DND-41 (cell line): ENCODE data around the gene NEURL3.

Source experiments
- EZH2 ChIP-seq: IDR thresholded peaks from 3 replicates; pipeline ENCODE4 v1.6.1; 2012; ENCODE audit warnings: borderline replicate concordance, low read depth, mild to moderate bottlenecking, moderate library complexity, low read length, inconsistent platforms; ENCODE audit not compliant: severe bottlenecking
- TF ChIP-seq, protein P1 (sequence below): IDR thresholded peaks from 2 replicates; pipeline ENCODE4 v1.5.1; 2012; ENCODE audit warnings: borderline replicate concordance, low read length, moderate library complexity, mild to moderate bottlenecking; ENCODE audit not compliant: poor library complexity, severe bottlenecking; ENCODE audit errors: extremely low read depth

DNA sequence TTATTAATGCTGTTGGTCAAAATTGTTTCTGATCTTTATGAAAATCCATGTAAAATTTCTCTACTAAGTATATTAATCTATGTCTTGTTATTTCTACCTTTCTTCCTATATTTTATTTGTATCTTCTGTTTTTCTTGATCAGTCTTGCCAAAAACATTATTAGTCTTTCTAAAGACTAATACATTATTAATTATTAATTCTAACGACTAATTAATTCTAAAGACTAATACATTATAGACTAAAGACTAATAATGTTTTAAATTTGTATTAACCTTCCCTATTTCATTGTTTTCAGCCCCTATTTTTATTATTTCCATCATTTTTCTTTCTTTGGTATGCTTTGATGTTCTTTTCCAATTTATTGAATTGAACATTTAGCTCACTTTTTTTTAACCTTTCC, 27.7 kb downstream of the NEURL3 start:
- TF ChIP-seq, protein P1, sequence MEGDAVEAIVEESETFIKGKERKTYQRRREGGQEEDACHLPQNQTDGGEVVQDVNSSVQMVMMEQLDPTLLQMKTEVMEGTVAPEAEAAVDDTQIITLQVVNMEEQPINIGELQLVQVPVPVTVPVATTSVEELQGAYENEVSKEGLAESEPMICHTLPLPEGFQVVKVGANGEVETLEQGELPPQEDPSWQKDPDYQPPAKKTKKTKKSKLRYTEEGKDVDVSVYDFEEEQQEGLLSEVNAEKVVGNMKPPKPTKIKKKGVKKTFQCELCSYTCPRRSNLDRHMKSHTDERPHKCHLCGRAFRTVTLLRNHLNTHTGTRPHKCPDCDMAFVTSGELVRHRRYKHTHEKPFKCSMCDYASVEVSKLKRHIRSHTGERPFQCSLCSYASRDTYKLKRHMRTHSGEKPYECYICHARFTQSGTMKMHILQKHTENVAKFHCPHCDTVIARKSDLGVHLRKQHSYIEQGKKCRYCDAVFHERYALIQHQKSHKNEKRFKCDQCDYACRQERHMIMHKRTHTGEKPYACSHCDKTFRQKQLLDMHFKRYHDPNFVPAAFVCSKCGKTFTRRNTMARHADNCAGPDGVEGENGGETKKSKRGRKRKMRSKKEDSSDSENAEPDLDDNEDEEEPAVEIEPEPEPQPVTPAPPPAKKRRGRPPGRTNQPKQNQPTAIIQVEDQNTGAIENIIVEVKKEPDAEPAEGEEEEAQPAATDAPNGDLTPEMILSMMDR: no peak
- TF ChIP-seq EZH2: no peak
